ENCODE data around the gene THSD7A. TPM values are rescaled to one million over a fixed set of nuclear protein-coding genes. Genes with fewer than 3 reads are reported as not detected.

THSD7A gene
- polyA plus RNA-seq, 1 donor (not counting 4 experiments of a cell fraction or from before 2014, with no cell fraction given), result not detected

- Histone ChIP-seq H3K36me3 (ENCODE audit: control insufficient read depth in 2 of 2, extremely low read depth in 1 of 2, insufficient read depth in 2 of 2, low read length in 2 of 2) (no peaks in the 10 kb centered on the region), H3K9me3 (ENCODE audit: control insufficient read depth, low read depth, low read length) (no peaks in the 10 kb centered on the region), H3K79me2 (ENCODE audit: control insufficient read depth, insufficient read depth, low read length) (no peaks in the 10 kb centered on the region), H3K9me1 (ENCODE audit: control insufficient read depth, extremely low read depth, insufficient read depth, low read length) (no peaks in the 10 kb centered on the region), H3K9ac (ENCODE audit: control insufficient read depth, extremely low read depth, insufficient read depth, low read length) (no peak overlapping the region), H3K4me3 (ENCODE audit: control insufficient read depth in 2 of 3, extremely low read depth in 1 of 3, insufficient read depth in 2 of 3, low read depth in 1 of 3, low read length in 3 of 3) (no peak overlapping the region), H3K27ac (ENCODE audit: control insufficient read depth, insufficient read depth, low read length) (no peak overlapping the region), H2AFZ (ENCODE audit: control insufficient read depth, low read length) (no peak overlapping the region), H3K4me2 (ENCODE audit: control insufficient read depth, extremely low read depth, insufficient read depth, low read depth, low read length) (no peak overlapping the region), H4K20me1 (ENCODE audit: control insufficient read depth, extremely low read depth, insufficient read depth, low read length) (no peaks in the 10 kb centered on the region), H3K27me3 (ENCODE audit: control insufficient read depth, extremely low read depth, insufficient read depth, low read length) (no peaks in the 10 kb centered on the region), H3K4me1 (ENCODE audit: control insufficient read depth, extremely low read depth, insufficient read depth, low read length) (peaks cover 10% of the 10 kb centered on the region)
- TF ChIP-seq, protein P1, sequence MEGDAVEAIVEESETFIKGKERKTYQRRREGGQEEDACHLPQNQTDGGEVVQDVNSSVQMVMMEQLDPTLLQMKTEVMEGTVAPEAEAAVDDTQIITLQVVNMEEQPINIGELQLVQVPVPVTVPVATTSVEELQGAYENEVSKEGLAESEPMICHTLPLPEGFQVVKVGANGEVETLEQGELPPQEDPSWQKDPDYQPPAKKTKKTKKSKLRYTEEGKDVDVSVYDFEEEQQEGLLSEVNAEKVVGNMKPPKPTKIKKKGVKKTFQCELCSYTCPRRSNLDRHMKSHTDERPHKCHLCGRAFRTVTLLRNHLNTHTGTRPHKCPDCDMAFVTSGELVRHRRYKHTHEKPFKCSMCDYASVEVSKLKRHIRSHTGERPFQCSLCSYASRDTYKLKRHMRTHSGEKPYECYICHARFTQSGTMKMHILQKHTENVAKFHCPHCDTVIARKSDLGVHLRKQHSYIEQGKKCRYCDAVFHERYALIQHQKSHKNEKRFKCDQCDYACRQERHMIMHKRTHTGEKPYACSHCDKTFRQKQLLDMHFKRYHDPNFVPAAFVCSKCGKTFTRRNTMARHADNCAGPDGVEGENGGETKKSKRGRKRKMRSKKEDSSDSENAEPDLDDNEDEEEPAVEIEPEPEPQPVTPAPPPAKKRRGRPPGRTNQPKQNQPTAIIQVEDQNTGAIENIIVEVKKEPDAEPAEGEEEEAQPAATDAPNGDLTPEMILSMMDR (optimal IDR thresholded peaks at IDR 0.05 in 1 of 3, IDR thresholded peaks at IDR 0.05 in 1 of 3, conservative IDR thresholded peaks at IDR 0.05 in 1 of 3; ENCODE audit: extremely low read depth in 1 of 3, insufficient read depth in 2 of 3, low read length in 3 of 3), result no peak
- DNase-seq (ENCODE audit: low read depth, low spot score) (no peak), FAIRE-seq (no peak)
- dilution Hi-C loops (cut with MboI; ENCODE audit: extremely low pct_ligation_motif_present, low sequenced_read_pairs), result no loop called here
These were observed 374.6 kb downstream of the THSD7A start for GRCh38 chr7:11457419-11457818.

DNA sequence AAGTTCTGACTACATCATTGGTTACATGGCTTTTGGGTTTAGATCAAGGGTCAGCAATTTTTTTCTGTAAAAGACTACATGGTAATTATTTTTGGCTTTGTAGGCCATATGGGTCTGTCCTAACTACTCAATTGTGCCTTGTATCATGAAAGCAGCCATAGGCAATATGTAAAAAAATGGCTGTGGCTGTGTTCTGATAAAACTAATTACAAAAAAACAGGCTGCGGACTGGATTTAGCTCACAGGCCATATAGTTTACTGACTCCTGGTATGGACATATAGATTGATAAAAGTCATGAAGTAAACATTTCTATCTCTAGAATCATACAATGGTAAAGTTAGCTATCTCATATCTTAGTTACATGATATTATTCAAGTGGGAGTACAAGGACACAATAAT, 375.4 kb downstream of the THSD7A start:
- Histone ChIP-seq H3K4me2 (ENCODE audit: control insufficient read depth, extremely low read depth, insufficient read depth, low read depth, low read length) (no peak overlapping the region), H3K27ac (ENCODE audit: control insufficient read depth, insufficient read depth, low read length) (no peak overlapping the region), H3K27me3 (ENCODE audit: control insufficient read depth, extremely low read depth, insufficient read depth, low read length) (no peaks in the 10 kb centered on the region), H3K4me1 (ENCODE audit: control insufficient read depth, extremely low read depth, insufficient read depth, low read length) (peaks cover 10% of the 10 kb centered on the region), H3K9me3 (ENCODE audit: control insufficient read depth, low read depth, low read length) (no peaks in the 10 kb centered on the region), H4K20me1 (ENCODE audit: control insufficient read depth, extremely low read depth, insufficient read depth, low read length) (no peaks in the 10 kb centered on the region), H3K36me3 (ENCODE audit: control insufficient read depth in 2 of 2, extremely low read depth in 1 of 2, insufficient read depth in 2 of 2, low read length in 2 of 2) (no peaks in the 10 kb centered on the region), H3K9me1 (ENCODE audit: control insufficient read depth, extremely low read depth, insufficient read depth, low read length) (no peaks in the 10 kb centered on the region), H2AFZ (ENCODE audit: control insufficient read depth, low read length) (no peak overlapping the region), H3K4me3 (ENCODE audit: control insufficient read depth in 2 of 3, extremely low read depth in 1 of 3, insufficient read depth in 2 of 3, low read depth in 1 of 3, low read length in 3 of 3) (no peak overlapping the region), H3K79me2 (ENCODE audit: control insufficient read depth, insufficient read depth, low read length) (no peaks in the 10 kb centered on the region), H3K9ac (ENCODE audit: control insufficient read depth, extremely low read depth, insufficient read depth, low read length) (no peak overlapping the region)
- dilution Hi-C loops (cut with MboI; ENCODE audit: extremely low pct_ligation_motif_present, low sequenced_read_pairs), result no loop called here
- DNase-seq (ENCODE audit: low read depth, low spot score), result no peak
- TF ChIP-seq, protein P1 (optimal IDR thresholded peaks at IDR 0.05 in 1 of 3, IDR thresholded peaks at IDR 0.05 in 1 of 3, conservative IDR thresholded peaks at IDR 0.05 in 1 of 3; ENCODE audit: extremely low read depth in 1 of 3, insufficient read depth in 2 of 3, low read length in 3 of 3), result no peak
- no peak for TF ChIP-seq EZH2 (IDR thresholded peaks at IDR 0.05; ENCODE audit: low read length)
- no peak for FAIRE-seq

Measured in keratinocyte (primary cell).